ENCODE data around the gene CDH23. TPM values are rescaled to one million over a fixed set of nuclear protein-coding genes. Genes with fewer than 3 reads are reported as not detected.

The CDH23 gene
- total and polyA plus RNA-seq, 10 of the 15 experiments (the other 5 are each of a cell fraction or from before 2014, with no cell fraction given): 0.09 to 0.40 (median 0.15) TPM; not detected in 1

- no TSS peak for BruUV-seq (replicated peaks)
- no peak overlapping the region for H3K9ac ChIP-seq (ENCODE audit: control insufficient read depth, insufficient read depth, low read length)
- no peak for ATAC-seq
- TF ChIP-seq TCF7 (IDR thresholded peaks at IDR 0.05; ENCODE audit: borderline replicate concordance) (no peak), ZBTB11 (CRISPR knock-in tag; IDR thresholded peaks at IDR 0.05) (no peak), NFIC (IDR thresholded peaks at IDR 0.05; ENCODE audit: low read depth, low read length) (no peak), PRDM15 (CRISPR knock-in tag; IDR thresholded peaks at IDR 0.05) (no peak), STAT1 (conservative IDR thresholded peaks at IDR 0.05) (no peak), TCF3 (IDR thresholded peaks at IDR 0.05; ENCODE audit: borderline replicate concordance, insufficient read depth, low read depth, low read length) (no peak), RAD51 (IDR thresholded peaks at IDR 0.05) (no peak), HDAC6 (IDR thresholded peaks at IDR 0.05; ENCODE audit: unreplicated experiment) (no peak), NFYA (IDR thresholded peaks at IDR 0.05; ENCODE audit: borderline replicate concordance, low read depth, low read length) (no peak), BCL11A (IDR thresholded peaks at IDR 0.05; ENCODE audit: low read depth, low read length) (no peak), RUNX3 (IDR thresholded peaks at IDR 0.05; ENCODE audit: low read length) (no peak), BCL3 (IDR thresholded peaks at IDR 0.05; ENCODE audit: borderline replicate concordance, insufficient read depth, low read depth, low read length, poor library complexity, severe bottlenecking) (no peak), SUZ12 (IDR thresholded peaks at IDR 0.05; ENCODE audit: unreplicated experiment) (no peak), TCF12 (IDR thresholded peaks at IDR 0.05; ENCODE audit: low read depth, low read length) (no peak)
Measured at GRCh38 chr10:71677261-71677660, 280.5 kb downstream of the CDH23 start.

More at GRCh38 chr10:71677261-71677660, 280.5 kb downstream of the CDH23 start:
- Histone ChIP-seq H2AFZ (ENCODE audit: control insufficient read depth, low read depth, low read length) (no peak overlapping the region; the same call in 1 of the 2 replicates), H3K27me3 (replicated peaks in 1 of 2; ENCODE audit: control insufficient read depth in 2 of 2, insufficient read depth in 2 of 2, low read length in 1 of 2) (no peaks in the 10 kb centered on the region), H3K9me3 (replicated peaks; ENCODE audit: control insufficient read depth, insufficient read depth, low read length) (no peaks in the 10 kb centered on the region), H3K79me2 (ENCODE audit: control insufficient read depth, insufficient read depth, low read length) (no peaks in the 10 kb centered on the region), H4K20me1 (ENCODE audit: control insufficient read depth, insufficient read depth) (no peaks in the 10 kb centered on the region), H3K36me3 (ENCODE audit: control insufficient read depth in 2 of 2, insufficient read depth in 2 of 2, low read length in 1 of 2) (no peaks in the 10 kb centered on the region), H3K4me3 (no peak overlapping the region), H3K27ac (ENCODE audit: control insufficient read depth, insufficient read depth) (no peak overlapping the region), H3K4me1 (ENCODE audit: control insufficient read depth, insufficient read depth, low read length) (no peaks in the 10 kb centered on the region; the same call in 1 of the 2 replicates), H3K4me2 (ENCODE audit: control insufficient read depth, insufficient read depth) (no peak overlapping the region)
- SMC1A ChIA-PET (ENCODE audit: uncharacterized antibody, unreplicated experiment): no interaction called here
- POLR2A ChIA-PET: no interaction called here
- FAIRE-seq (no peak), DNase-seq (ENCODE audit: low read depth, low spot score) (no peak)
- CTCF ChIA-PET: interaction anchor here (0.7 to 3.3 kb wide), 4 partner anchors 18 to 219 kb away, joined by 3 to 12 read pairs (median 8); no protein-coding TSS in a partner anchor
- in situ Hi-C loops (cut with MboI): no loop called here
- intact Hi-C loops (cut with micrococcal nuclease; ENCODE audit: unreplicated experiment): no loop called here
- 52% methylated on average over 16 of the region's 17 CpGs for WGBS (ENCODE audit: insufficient coverage, insufficient replicate concordance, low lambda C conversion rate, missing lambda C conversion rate)
- RAD21 ChIA-PET (ENCODE audit: unreplicated experiment): no interaction called here

Measured in GM12878 (cell line).